Measurements from ENCODE around the gene SPOUT1.
A peak's percentile ranks its signal among the peaks of the same experiment; 100 is the strongest.
"Not testable (repeated sequence)": the region's sequence is repeated elsewhere in the genome, so short reads cannot be mapped to it uniquely, and the experiment has no call there.

The SPOUT1 gene

GRCh38 chr9:128829477-128830251, at the start of gene SPOUT1:
TSS of gene SPOUT1 (minus strand) at chr9:128829794. CDS start at chr9:128829780, 14 bp downstream.
- DNase-seq (ENCODE audit: low spot score) = peak; percentile 99

- DNase-seq (ENCODE audit: low spot score) = no peak
Measured at GRCh38 chr9:128877852-128878251, 48.3 kb upstream of the SPOUT1 start.

GRCh38 chr9:128870941-128871265, 41.3 kb upstream of the SPOUT1 start:
- DNase-seq (ENCODE audit: low spot score) = not testable (repeated sequence)

GRCh38 chr9:128870128-128870940, 40.7 kb upstream of the SPOUT1 start:
- DNase-seq (ENCODE audit: low spot score) = no peak

GRCh38 chr9:128863647-128864046, 34.1 kb upstream of the SPOUT1 start:
- peak; percentile 82 for DNase-seq (ENCODE audit: low spot score)

- no peak for DNase-seq (ENCODE audit: low spot score)
Measured at GRCh38 chr9:128862401-128862851, 32.8 kb upstream of the SPOUT1 start.

- DNase-seq (ENCODE audit: low spot score) = no peak
Measured at GRCh38 chr9:128861501-128861900, 31.9 kb upstream of the SPOUT1 start.

- DNase-seq (ENCODE audit: low spot score) = no peak
Measured at GRCh38 chr9:128860937-128861336, 31.3 kb upstream of the SPOUT1 start.

GRCh38 chr9:128858476-128858875, 28.9 kb upstream of the SPOUT1 start:
- DNase-seq (ENCODE audit: low spot score) = not testable (repeated sequence)

GRCh38 chr9:128854454-128854853, 24.9 kb upstream of the SPOUT1 start:
- DNase-seq (ENCODE audit: low spot score) = not testable (repeated sequence)

- not testable (repeated sequence) for DNase-seq (ENCODE audit: low spot score)
Measured at GRCh38 chr9:128852646-128853045, 23.1 kb upstream of the SPOUT1 start.

GRCh38 chr9:128851779-128852600, 22.4 kb upstream of the SPOUT1 start:
- not testable (repeated sequence) for DNase-seq (ENCODE audit: low spot score)

GRCh38 chr9:128851024-128851423, 21.4 kb upstream of the SPOUT1 start:
- DNase-seq (ENCODE audit: low spot score) = not testable (repeated sequence)

GRCh38 chr9:128847803-128848202, 18.2 kb upstream of the SPOUT1 start:
- no peak for DNase-seq (ENCODE audit: low spot score)

GRCh38 chr9:128846680-128847030, 17.1 kb upstream of the SPOUT1 start:
- no peak for DNase-seq (ENCODE audit: low spot score)

GRCh38 chr9:128845186-128845931, 15.8 kb upstream of the SPOUT1 start:
- no peak for DNase-seq (ENCODE audit: low spot score)

GRCh38 chr9:128843171-128843570, 13.6 kb upstream of the SPOUT1 start:
- DNase-seq (ENCODE audit: low spot score) = not testable (repeated sequence)

GRCh38 chr9:128841694-128842492, 12.3 kb upstream of the SPOUT1 start:
- DNase-seq (ENCODE audit: low spot score) = no peak

GRCh38 chr9:128840524-128840923, 10.9 kb upstream of the SPOUT1 start:
- no peak for DNase-seq (ENCODE audit: low spot score)

- DNase-seq (ENCODE audit: low spot score) = no peak
Measured at GRCh38 chr9:128838338-128838737, 8.7 kb upstream of the SPOUT1 start.

Data from AG08395 (cell line).